Mesodermal cell (in vitro differentiated cells): ENCODE results near the gene CHST11.

ENCODE experiments used
- H3K27ac ChIP-seq: 2 replicates; pipeline ENCODE4 v1.7.0; 2013; ENCODE audit warnings: mild to moderate bottlenecking, low read depth, low read length, moderate library complexity; ENCODE audit not compliant: severe bottlenecking
- H3K36me3 ChIP-seq: 2 replicates; pipeline ENCODE4 v1.7.1; 2013; ENCODE audit warnings: mild to moderate bottlenecking, low read length, moderate library complexity; ENCODE audit not compliant: control insufficient read depth, insufficient read depth
- H3K4me1 ChIP-seq: one replicate; pipeline ENCODE4 v1.7.1; 2013; ENCODE audit warnings: mild to moderate bottlenecking, low read length; ENCODE audit not compliant: insufficient read depth, control insufficient read depth, poor library complexity, severe bottlenecking
- H3K4me3 ChIP-seq: 2 replicates; pipeline ENCODE4 v1.7.0; 2013; ENCODE audit warnings: low read length, control low read depth, mild to moderate bottlenecking; ENCODE audit not compliant: insufficient read depth, poor library complexity, severe bottlenecking; ENCODE audit errors: extremely low read depth
- H3K9me3 ChIP-seq: 2 replicates; pipeline ENCODE4 v1.7.1; 2013; ENCODE audit warnings: mild to moderate bottlenecking, low read length, moderate library complexity; ENCODE audit not compliant: control insufficient read depth
- WGBS, 2 experiments: methylation state at CpG; one replicate each; pipeline ENCODE4 v1.1.5; 2013; ENCODE audit warnings: missing lambda C conversion rate in 2 of 2; ENCODE audit not compliant: insufficient coverage in 2 of 2; 5-methylcytosine and 5-hydroxymethylcytosine counted together

CHST11 gene

GRCh38 chr12:104725610-104726009, 268.9 kb downstream of the CHST11 start:
- no peaks in the 10 kb centered on the region for H3K9me3 ChIP-seq

GRCh38 chr12:104727726-104728465, 271.1 kb downstream of the CHST11 start:
- H3K9me3 ChIP-seq = no peaks in the 10 kb centered on the region
- H3K27ac ChIP-seq = no peak overlapping the region
- H3K4me1 ChIP-seq = no peaks in the 10 kb centered on the region
- WGBS, 2 experiments = 87 to 90% methylated on average over 6 to 8 of the region's 10 CpGs
- H3K4me3 ChIP-seq = no peak overlapping the region
- H3K36me3 ChIP-seq = no peaks in the 10 kb centered on the region

More at GRCh38 chr12:104725610-104726009, 268.9 kb downstream of the CHST11 start:
- no peak overlapping the region for H3K4me3 ChIP-seq
- no peaks in the 10 kb centered on the region for H3K4me1 ChIP-seq
- H3K27ac ChIP-seq = no peak overlapping the region
- H3K36me3 ChIP-seq = no peaks in the 10 kb centered on the region
- WGBS, 2 experiments = 100% methylated on average over 3 of the region's 3 CpGs

GRCh38 chr12:104729091-104729490, 272.3 kb downstream of the CHST11 start:
- no peaks in the 10 kb centered on the region for H3K36me3 ChIP-seq
- H3K4me1 ChIP-seq = no peaks in the 10 kb centered on the region
- no peak overlapping the region for H3K4me3 ChIP-seq
- no peaks in the 10 kb centered on the region for H3K9me3 ChIP-seq
- H3K27ac ChIP-seq = no peak overlapping the region
- no CpG with 5 or more reads among the region's 1 CpG for WGBS, 2 experiments

- no peak overlapping the region for H3K27ac ChIP-seq
- no peaks in the 10 kb centered on the region for H3K36me3 ChIP-seq
- no peaks in the 10 kb centered on the region for H3K4me1 ChIP-seq
- H3K4me3 ChIP-seq = no peak overlapping the region
- WGBS, 2 experiments = 93 to 94% methylated on average over 14 to 17 of the region's 19 CpGs
- H3K9me3 ChIP-seq = no peaks in the 10 kb centered on the region
Observed at GRCh38 chr12:104729610-104730446, 273.1 kb downstream of the CHST11 start.

- H3K4me1 ChIP-seq = no peaks in the 10 kb centered on the region
Observed at GRCh38 chr12:104730763-104731162, 274.0 kb downstream of the CHST11 start.

GRCh38 chr12:104733717-104734175, 277.0 kb downstream of the CHST11 start:
- Histone ChIP-seq H3K27ac (no peak overlapping the region), H3K4me3 (no peak overlapping the region), H3K4me1 (peaks cover 12% of the 10 kb centered on the region), H3K36me3 (no peaks in the 10 kb centered on the region), H3K9me3 (no peaks in the 10 kb centered on the region)
- WGBS, 2 experiments = 73 to 100% methylated on average over 1 to 3 of the region's 6 CpGs

More at GRCh38 chr12:104730763-104731162, 274.0 kb downstream of the CHST11 start:
- H3K9me3 ChIP-seq = no peaks in the 10 kb centered on the region
- WGBS, 2 experiments = 88 to 90% methylated on average over 4 of the region's 4 CpGs
- H3K27ac ChIP-seq = no peak overlapping the region
- H3K36me3 ChIP-seq = no peaks in the 10 kb centered on the region
- no peak overlapping the region for H3K4me3 ChIP-seq

- 90 to 100% methylated on average over 4 of the region's 6 CpGs for WGBS, 2 experiments
- H3K4me1 ChIP-seq = peaks cover 12% of the 10 kb centered on the region
- H3K4me3 ChIP-seq = no peak overlapping the region
- H3K27ac ChIP-seq = no peak overlapping the region
- H3K9me3 ChIP-seq = no peaks in the 10 kb centered on the region
- no peaks in the 10 kb centered on the region for H3K36me3 ChIP-seq
Observed at GRCh38 chr12:104734541-104735095, 277.9 kb downstream of the CHST11 start.

- WGBS, 2 experiments = 93% methylated on average over 4 to 5 of the region's 5 CpGs
- Histone ChIP-seq H3K4me3 (no peak overlapping the region), H3K27ac (no peak overlapping the region), H3K9me3 (no peaks in the 10 kb centered on the region), H3K4me1 (peaks cover 12% of the 10 kb centered on the region), H3K36me3 (no peaks in the 10 kb centered on the region)
Observed at GRCh38 chr12:104735801-104736200, 279.1 kb downstream of the CHST11 start.

GRCh38 chr12:104736307-104736706, 279.6 kb downstream of the CHST11 start:
- no peaks in the 10 kb centered on the region for H3K9me3 ChIP-seq
- H3K27ac ChIP-seq = no peak overlapping the region
- peaks cover 12% of the 10 kb centered on the region for H3K4me1 ChIP-seq
- no peak overlapping the region for H3K4me3 ChIP-seq
- no peaks in the 10 kb centered on the region for H3K36me3 ChIP-seq
- 88 to 95% methylated on average over 6 of the region's 6 CpGs for WGBS, 2 experiments

GRCh38 chr12:104737113-104737512, 280.4 kb downstream of the CHST11 start:
- H3K36me3 ChIP-seq = no peaks in the 10 kb centered on the region
- H3K4me1 ChIP-seq = peaks cover 12% of the 10 kb centered on the region
- H3K9me3 ChIP-seq = no peaks in the 10 kb centered on the region
- H3K27ac ChIP-seq = no peak overlapping the region
- H3K4me3 ChIP-seq = no peak overlapping the region
- 85 to 100% methylated on average over 7 of the region's 7 CpGs for WGBS, 2 experiments
